ENCODE results near the gene ABLIM3. TPM values are rescaled to one million over a fixed set of nuclear protein-coding genes. Genes with fewer than 3 reads are reported as not detected.
"Not testable (repeated sequence)": the region's sequence is repeated elsewhere in the genome, so short reads cannot be mapped to it uniquely, and the experiment has no call there.

ABLIM3 gene
- total RNA-seq, 1 donor from 2014 or later, result 8.0 TPM

DNA sequence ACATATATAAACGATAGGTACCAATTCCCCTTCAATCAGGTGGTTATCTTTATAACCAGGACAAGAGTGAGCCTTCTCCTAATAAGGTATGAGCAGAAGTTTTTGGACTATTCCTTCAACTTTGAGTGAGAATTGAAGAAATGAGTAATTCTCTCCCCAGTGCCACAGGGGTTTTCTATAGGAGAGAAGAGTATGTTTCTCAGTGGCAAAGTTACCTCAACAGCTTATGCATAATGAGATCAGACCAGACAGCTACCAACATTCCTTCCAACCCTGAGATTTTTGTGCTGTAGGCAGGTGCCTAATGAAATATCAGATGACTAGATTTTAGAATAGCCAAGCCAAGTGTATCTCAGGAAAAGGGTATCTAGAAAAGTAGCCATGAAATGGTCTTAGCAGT is 40.9 kb downstream of the ABLIM3 start:
- no peak overlapping the region for H3K4me3 Mint-ChIP-seq
- peaks cover 12% of the 10 kb centered on the region for H3K4me1 Mint-ChIP-seq (ENCODE audit: unreplicated experiment)
- no peaks in the 10 kb centered on the region for H3K9me3 Mint-ChIP-seq
- H3K36me3 Mint-ChIP-seq, result no peaks in the 10 kb centered on the region
- no peak overlapping the region for H3K27ac Mint-ChIP-seq
- TF ChIP-seq, protein P1, sequence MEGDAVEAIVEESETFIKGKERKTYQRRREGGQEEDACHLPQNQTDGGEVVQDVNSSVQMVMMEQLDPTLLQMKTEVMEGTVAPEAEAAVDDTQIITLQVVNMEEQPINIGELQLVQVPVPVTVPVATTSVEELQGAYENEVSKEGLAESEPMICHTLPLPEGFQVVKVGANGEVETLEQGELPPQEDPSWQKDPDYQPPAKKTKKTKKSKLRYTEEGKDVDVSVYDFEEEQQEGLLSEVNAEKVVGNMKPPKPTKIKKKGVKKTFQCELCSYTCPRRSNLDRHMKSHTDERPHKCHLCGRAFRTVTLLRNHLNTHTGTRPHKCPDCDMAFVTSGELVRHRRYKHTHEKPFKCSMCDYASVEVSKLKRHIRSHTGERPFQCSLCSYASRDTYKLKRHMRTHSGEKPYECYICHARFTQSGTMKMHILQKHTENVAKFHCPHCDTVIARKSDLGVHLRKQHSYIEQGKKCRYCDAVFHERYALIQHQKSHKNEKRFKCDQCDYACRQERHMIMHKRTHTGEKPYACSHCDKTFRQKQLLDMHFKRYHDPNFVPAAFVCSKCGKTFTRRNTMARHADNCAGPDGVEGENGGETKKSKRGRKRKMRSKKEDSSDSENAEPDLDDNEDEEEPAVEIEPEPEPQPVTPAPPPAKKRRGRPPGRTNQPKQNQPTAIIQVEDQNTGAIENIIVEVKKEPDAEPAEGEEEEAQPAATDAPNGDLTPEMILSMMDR (conservative IDR thresholded peaks at IDR 0.05), result no peak
- DNase-seq (ENCODE audit: extremely low spot score, unreplicated experiment), result no peak
- H3K27me3 Mint-ChIP-seq, result peaks cover 17% of the 10 kb centered on the region

DNA sequence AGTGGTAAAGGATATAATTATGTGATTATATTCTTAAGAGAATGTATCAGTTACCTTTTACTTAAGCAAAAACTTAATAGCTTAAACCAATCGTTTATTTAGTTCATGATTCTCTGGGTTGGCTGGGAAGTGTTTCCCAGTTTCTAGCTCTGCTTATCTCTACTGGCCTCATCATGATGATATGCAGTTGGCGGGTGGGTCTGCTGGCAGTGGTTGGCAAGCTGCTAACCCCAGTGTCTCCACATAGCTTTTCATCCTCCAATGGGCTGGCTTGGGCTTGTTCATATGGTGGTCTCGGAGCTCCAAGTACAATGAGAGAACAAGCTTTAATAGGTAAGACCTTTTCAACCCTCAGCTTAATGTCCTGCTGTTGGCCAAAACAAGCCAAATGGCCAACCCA is 43.8 kb downstream of the ABLIM3 start:
- DNase-seq (ENCODE audit: extremely low spot score, unreplicated experiment), result no peak
- H3K27me3 Mint-ChIP-seq, result peaks cover 9% of the 10 kb centered on the region
- H3K27ac Mint-ChIP-seq, result no peak overlapping the region
- peaks cover 6% of the 10 kb centered on the region for H3K9me3 Mint-ChIP-seq
- H3K36me3 Mint-ChIP-seq, result no peaks in the 10 kb centered on the region
- peaks cover 4% of the 10 kb centered on the region for H3K4me1 Mint-ChIP-seq (ENCODE audit: unreplicated experiment)
- TF ChIP-seq, protein P1 (conservative IDR thresholded peaks at IDR 0.05), result no peak
- H3K4me3 Mint-ChIP-seq, result no peak overlapping the region

DNA sequence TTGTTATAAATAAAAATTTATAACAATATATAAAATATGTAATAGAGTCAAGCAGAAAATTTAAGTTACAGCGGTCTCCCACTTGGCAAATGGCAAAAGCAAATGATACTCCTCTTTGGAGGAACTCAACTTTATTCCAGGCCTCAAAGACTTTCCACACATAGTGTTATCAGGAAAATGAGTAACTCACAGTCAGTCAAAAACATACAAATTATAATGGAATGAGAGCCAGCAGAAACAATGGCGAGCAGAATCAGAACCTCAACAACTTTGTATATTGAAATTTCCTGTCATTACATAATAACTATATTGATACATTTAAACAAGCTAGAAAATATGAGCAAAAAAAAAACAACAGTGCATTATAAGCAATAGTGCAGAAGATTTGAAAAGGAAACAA is 45.2 kb downstream of the ABLIM3 start:
- Mint-ChIP-seq H3K27me3 (peaks cover 9% of the 10 kb centered on the region), H3K27ac (no peak overlapping the region), H3K4me3 (no peak overlapping the region), H3K36me3 (no peaks in the 10 kb centered on the region), H3K4me1 (ENCODE audit: unreplicated experiment) (peaks cover 4% of the 10 kb centered on the region), H3K9me3 (peaks cover 6% of the 10 kb centered on the region)
- no peak for DNase-seq (ENCODE audit: extremely low spot score, unreplicated experiment)
- TF ChIP-seq, protein P1 (conservative IDR thresholded peaks at IDR 0.05), result no peak

DNA sequence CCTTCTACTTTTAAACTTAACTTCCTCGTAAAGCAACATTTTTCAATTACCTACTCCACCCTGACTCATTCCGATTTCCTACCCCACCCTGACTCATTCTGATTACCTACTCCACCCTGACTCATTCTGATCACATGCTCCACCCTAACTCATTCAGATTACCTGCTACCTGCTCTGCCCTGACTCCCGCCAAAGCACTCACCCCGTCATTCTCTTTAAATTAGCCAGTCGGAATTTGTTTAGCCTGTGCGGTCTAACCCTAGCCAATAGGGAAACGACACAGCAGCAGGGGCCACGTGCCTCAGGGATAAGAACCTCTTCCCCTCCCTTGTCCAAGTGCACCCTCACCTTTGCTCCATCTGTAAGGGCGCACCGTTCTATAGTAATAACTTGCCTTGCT is 46.3 kb downstream of the ABLIM3 start:
- H3K27me3 Mint-ChIP-seq; H3K4me1 Mint-ChIP-seq (ENCODE audit: unreplicated experiment); H3K36me3 Mint-ChIP-seq; DNase-seq (ENCODE audit: extremely low spot score, unreplicated experiment); H3K9me3 Mint-ChIP-seq: not testable (repeated sequence)
- peak overlapping the region; percentile 9 for H3K4me3 Mint-ChIP-seq
- H3K27ac Mint-ChIP-seq, result peak overlapping the region; percentile 88

DNA sequence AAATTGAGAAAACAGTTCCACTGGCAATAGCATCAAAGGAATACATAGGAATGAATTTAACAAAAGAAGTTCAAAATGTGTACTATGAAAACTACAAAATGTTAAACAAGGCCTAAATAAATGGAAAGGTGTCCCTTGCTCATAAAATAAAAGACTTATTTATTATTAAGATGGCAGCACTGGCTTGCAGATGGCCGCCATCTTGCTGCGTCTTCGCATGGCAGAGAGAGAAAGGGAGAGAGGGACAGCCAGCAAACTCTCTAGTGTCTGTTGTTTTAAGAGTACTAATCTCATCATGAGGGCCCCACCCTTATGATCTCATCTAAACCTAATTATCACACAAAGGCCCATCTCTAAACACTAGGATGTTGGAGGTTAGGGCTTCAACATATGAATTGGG is 47.1 kb downstream of the ABLIM3 start:
- Mint-ChIP-seq H3K27me3 (peaks cover 4% of the 10 kb centered on the region), H3K27ac (no peak overlapping the region), H3K4me3 (no peak overlapping the region), H3K4me1 (ENCODE audit: unreplicated experiment) (peaks cover 4% of the 10 kb centered on the region), H3K36me3 (no peaks in the 10 kb centered on the region), H3K9me3 (peaks cover 6% of the 10 kb centered on the region)
- TF ChIP-seq, protein P1 (conservative IDR thresholded peaks at IDR 0.05), result no peak
- DNase-seq (ENCODE audit: extremely low spot score, unreplicated experiment), result no peak

DNA sequence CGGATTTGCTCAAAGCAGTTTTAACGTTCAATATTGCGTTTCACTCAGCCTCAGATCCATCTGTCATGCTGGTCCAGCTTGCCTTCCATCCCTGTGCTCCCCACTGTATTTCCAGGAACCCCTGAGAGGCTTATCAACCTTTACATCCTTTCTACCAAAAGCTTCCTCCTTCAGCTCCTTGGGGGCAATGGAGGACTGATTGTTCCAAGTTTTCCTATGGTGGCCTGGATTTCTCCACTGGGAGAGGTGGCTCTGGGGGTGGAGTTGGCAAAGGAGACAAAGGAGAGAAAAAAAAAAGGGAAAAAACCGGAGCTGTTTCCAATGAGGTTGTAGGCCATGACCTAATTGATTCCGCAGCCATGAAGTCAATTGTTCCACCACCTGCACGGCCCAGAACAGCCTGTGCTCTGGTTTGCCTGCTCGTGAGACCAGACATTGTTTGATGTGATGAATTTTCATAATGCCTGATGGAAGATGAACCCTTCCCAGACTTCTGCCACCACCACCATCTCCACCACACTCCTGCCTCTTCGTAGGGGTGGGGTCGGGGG is 54.1 kb downstream of the ABLIM3 start:
- TF ChIP-seq, protein P1 (conservative IDR thresholded peaks at IDR 0.05), result no peak
- Mint-ChIP-seq H3K4me1 (ENCODE audit: unreplicated experiment) (no peaks in the 10 kb centered on the region), H3K27ac (no peak overlapping the region)

More for the DNA sequence above, 54.1 kb downstream of the ABLIM3 start:
- no peak overlapping the region for H3K4me3 Mint-ChIP-seq
- no peaks in the 10 kb centered on the region for H3K36me3 Mint-ChIP-seq
- H3K9me3 Mint-ChIP-seq, result no peaks in the 10 kb centered on the region
- no peak for DNase-seq (ENCODE audit: extremely low spot score, unreplicated experiment)
- peaks cover 3% of the 10 kb centered on the region for H3K27me3 Mint-ChIP-seq
